Keratinocyte (primary cell): ENCODE measurements around the gene ZMIZ1. TPM values are rescaled to one million over a fixed set of nuclear protein-coding genes. Genes with fewer than 3 reads are reported as not detected.

ENCODE experiments used
- DNase-seq: peaks from one replicate; pipeline ENCODE4 v3.0.0-alpha.2; 2011; ENCODE audit warnings: low read depth, missing footprints, low spot score
- FAIRE-seq: peaks from 2 replicates; lab custom pipeline; 2011; peaks lifted over from hg19 to GRCh38; lab: Jason Lieb, UNC
- H2AFZ ChIP-seq: 2 replicates; pipeline ENCODE4 v1.6.0; 2012; ENCODE audit warnings: low read length, control low read depth, inconsistent platforms; ENCODE audit not compliant: control insufficient read depth
- H3K27ac ChIP-seq: 2 replicates; pipeline ENCODE4 v1.5.1; 2011; ENCODE audit warnings: low read length; ENCODE audit not compliant: control insufficient read depth, insufficient read depth
- H3K27me3 ChIP-seq: 3 replicates; pipeline ENCODE4 v1.6.0; 2011; ENCODE audit warnings: low read length; ENCODE audit not compliant: control insufficient read depth, insufficient read depth; ENCODE audit errors: extremely low read depth
- H3K36me3 ChIP-seq, 2 experiments: 2 replicates in 1 of 2; 3 replicates in 1 of 2; pipeline ENCODE4 v1.5.1; 2011; ENCODE audit warnings: low read length in 2 of 2, mild to moderate bottlenecking in 1 of 2; ENCODE audit not compliant: control insufficient read depth in 2 of 2, insufficient read depth in 2 of 2; ENCODE audit errors: extremely low read depth in 1 of 2
- H3K4me1 ChIP-seq: 3 replicates; pipeline ENCODE4 v1.5.1; 2011; ENCODE audit warnings: low read length; ENCODE audit not compliant: control insufficient read depth, insufficient read depth; ENCODE audit errors: extremely low read depth
- H3K4me2 ChIP-seq: 3 replicates; pipeline ENCODE4 v1.6.0; 2011; ENCODE audit warnings: low read depth, low read length; ENCODE audit not compliant: control insufficient read depth, insufficient read depth; ENCODE audit errors: extremely low read depth
- H3K4me3 ChIP-seq, 3 experiments: fragments of 200-600 bp in 1 of 3; sonication (generic) in 1 of 3; 2 replicates in 2 of 3; 3 replicates in 1 of 3; pipeline ENCODE4 v1.5.1; 2011 to 2016; ENCODE audit warnings: low read length in 3 of 3, mild to moderate bottlenecking in 3 of 3, control low read depth in 2 of 3, inconsistent platforms in 1 of 3, low read depth in 1 of 3, mixed read lengths in 1 of 3, mixed run types in 1 of 3, moderate library complexity in 1 of 3; ENCODE audit not compliant: control insufficient read depth in 2 of 3, insufficient read depth in 2 of 3; ENCODE audit errors: extremely low read depth in 1 of 3
- H3K79me2 ChIP-seq: 2 replicates; pipeline ENCODE4 v1.6.0; 2012; ENCODE audit warnings: low read length; ENCODE audit not compliant: control insufficient read depth, insufficient read depth
- H3K9ac ChIP-seq: 3 replicates; pipeline ENCODE4 v1.6.0; 2011; ENCODE audit warnings: low read length; ENCODE audit not compliant: control insufficient read depth, insufficient read depth; ENCODE audit errors: extremely low read depth
- H3K9me1 ChIP-seq: 3 replicates; pipeline ENCODE4 v1.6.0; 2011; ENCODE audit warnings: low read length; ENCODE audit not compliant: control insufficient read depth, insufficient read depth; ENCODE audit errors: extremely low read depth
- H3K9me3 ChIP-seq: 2 replicates; pipeline ENCODE4 v1.5.1; 2012; ENCODE audit warnings: low read depth, low read length; ENCODE audit not compliant: control insufficient read depth
- H4K20me1 ChIP-seq: 3 replicates; pipeline ENCODE4 v1.6.0; 2011; ENCODE audit warnings: low read length; ENCODE audit not compliant: control insufficient read depth, insufficient read depth; ENCODE audit errors: extremely low read depth
- EZH2 ChIP-seq: IDR thresholded peaks from one replicate; pipeline ENCODE4 v1.6.1; 2012; ENCODE audit warnings: inconsistent platforms, mild to moderate bottlenecking, low read length, moderate library complexity
- dilution Hi-C: fragments of 300-500 bp; cut with MboI; formaldehyde crosslinking; loops from one replicate; pipeline ENCODE4 v1.7.0; 2020; ENCODE audit warnings: low sequenced_read_pairs; ENCODE audit not compliant: extremely low pct_ligation_motif_present
- polyA plus RNA-seq, 5 experiments: library from polyadenylated mRNA; depleted of rRNA in 3 of 5; stranded (reverse) in 3 of 5; stranded (forward) in 1 of 5; unstranded in 1 of 5; fragments of >200 nt; gene quantifications; 1 replicate in 1 of 5; 2 replicates in 3 of 5; 3 replicates in 1 of 5; pipeline versions ENCODE4 v1.2.1 to v1.2.3, GENCODE V29; 2011 to 2012; ENCODE audit warnings: missing spikeins in 2 of 5, low read depth in 1 of 5, low replicate concordance in 1 of 5
- TF ChIP-seq, protein P1 (sequence below), 3 experiments: IDR thresholded peaks in 1 of 3; conservative IDR thresholded peaks in 1 of 3; optimal IDR thresholded peaks in 1 of 3; 2 replicates in 2 of 3; 3 replicates in 1 of 3; pipeline versions ENCODE3 to v1.5.1; 2011; ENCODE audit warnings: low read length in 3 of 3, mild to moderate bottlenecking in 3 of 3, moderate library complexity in 2 of 3, control low read depth in 1 of 3, inconsistent platforms in 1 of 3; ENCODE audit not compliant: insufficient read depth in 2 of 3; ENCODE audit errors: extremely low read depth in 1 of 3

The ZMIZ1 gene
- polyA plus RNA-seq, 1 donor (not counting 4 experiments of a cell fraction or from before 2014, with no cell fraction given): 1.8 TPM

DNA sequence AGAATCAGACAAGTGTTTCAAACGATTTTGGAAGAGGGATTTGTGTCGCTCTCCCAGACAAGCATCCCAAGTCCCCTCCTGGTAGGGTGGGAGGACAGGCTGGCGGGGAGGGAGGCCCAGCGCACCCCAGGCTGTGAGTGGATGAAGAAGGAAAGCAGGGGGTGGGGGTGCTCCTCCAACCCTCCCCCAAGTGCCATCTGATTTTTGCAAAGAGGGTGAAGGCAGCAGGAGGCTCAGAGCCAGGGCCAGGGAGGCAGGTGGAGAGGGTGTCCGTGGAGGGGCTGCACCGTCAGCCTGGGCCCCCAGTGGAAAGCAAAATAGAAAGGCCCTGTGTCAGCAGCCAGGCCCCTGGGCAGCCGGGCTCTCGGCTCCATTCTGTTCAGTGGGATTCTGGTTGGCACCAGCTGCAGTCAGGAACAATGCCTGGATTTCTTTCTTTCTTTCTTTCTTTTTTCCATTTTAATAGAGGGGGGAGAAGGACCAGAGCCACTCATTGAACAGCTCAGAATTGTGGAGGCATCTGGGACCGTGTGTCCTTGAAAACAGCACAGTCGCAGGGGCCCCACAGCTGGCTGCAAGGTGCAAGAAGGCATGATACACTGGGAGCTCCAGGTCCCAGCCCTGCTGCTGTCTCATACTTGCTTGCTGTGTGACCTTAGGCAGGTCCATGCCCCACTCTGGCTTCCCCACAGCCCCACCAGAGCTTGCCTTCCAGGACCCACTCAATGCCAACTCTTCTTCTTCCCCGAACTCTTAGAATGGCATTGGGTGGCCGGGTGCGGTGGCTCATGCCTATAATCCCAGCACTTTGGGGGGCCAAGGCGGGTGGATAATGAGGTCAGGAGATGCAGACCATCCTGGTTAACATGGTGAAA lies 7.1 kb upstream of the ZMIZ1 start:
- H2AFZ ChIP-seq: no peak overlapping the region
- H3K9me1 ChIP-seq: no peaks in the 10 kb centered on the region
- dilution Hi-C loops: no loop called here
- H3K9me3 ChIP-seq: no peaks in the 10 kb centered on the region
- no peaks in the 10 kb centered on the region for H3K4me1 ChIP-seq
- no peak for DNase-seq
- H3K79me2 ChIP-seq: no peaks in the 10 kb centered on the region
- no peak overlapping the region for H3K9ac ChIP-seq
- peaks cover 4% of the 10 kb centered on the region for H3K27me3 ChIP-seq
- H3K36me3 ChIP-seq: no peaks in the 10 kb centered on the region
- no peak overlapping the region for H3K4me3 ChIP-seq
- no peak overlapping the region for H3K27ac ChIP-seq
- H3K4me2 ChIP-seq: no peak overlapping the region
- FAIRE-seq: no peak
- H4K20me1 ChIP-seq: no peaks in the 10 kb centered on the region
- TF ChIP-seq, protein P1, sequence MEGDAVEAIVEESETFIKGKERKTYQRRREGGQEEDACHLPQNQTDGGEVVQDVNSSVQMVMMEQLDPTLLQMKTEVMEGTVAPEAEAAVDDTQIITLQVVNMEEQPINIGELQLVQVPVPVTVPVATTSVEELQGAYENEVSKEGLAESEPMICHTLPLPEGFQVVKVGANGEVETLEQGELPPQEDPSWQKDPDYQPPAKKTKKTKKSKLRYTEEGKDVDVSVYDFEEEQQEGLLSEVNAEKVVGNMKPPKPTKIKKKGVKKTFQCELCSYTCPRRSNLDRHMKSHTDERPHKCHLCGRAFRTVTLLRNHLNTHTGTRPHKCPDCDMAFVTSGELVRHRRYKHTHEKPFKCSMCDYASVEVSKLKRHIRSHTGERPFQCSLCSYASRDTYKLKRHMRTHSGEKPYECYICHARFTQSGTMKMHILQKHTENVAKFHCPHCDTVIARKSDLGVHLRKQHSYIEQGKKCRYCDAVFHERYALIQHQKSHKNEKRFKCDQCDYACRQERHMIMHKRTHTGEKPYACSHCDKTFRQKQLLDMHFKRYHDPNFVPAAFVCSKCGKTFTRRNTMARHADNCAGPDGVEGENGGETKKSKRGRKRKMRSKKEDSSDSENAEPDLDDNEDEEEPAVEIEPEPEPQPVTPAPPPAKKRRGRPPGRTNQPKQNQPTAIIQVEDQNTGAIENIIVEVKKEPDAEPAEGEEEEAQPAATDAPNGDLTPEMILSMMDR (optimal IDR thresholded peaks at IDR 0.05 in 1 of 3, IDR thresholded peaks at IDR 0.05 in 1 of 3, conservative IDR thresholded peaks at IDR 0.05 in 1 of 3; ENCODE audit: extremely low read depth in 1 of 3, insufficient read depth in 2 of 3, low read length in 3 of 3): no peak
- no peak for TF ChIP-seq EZH2

DNA sequence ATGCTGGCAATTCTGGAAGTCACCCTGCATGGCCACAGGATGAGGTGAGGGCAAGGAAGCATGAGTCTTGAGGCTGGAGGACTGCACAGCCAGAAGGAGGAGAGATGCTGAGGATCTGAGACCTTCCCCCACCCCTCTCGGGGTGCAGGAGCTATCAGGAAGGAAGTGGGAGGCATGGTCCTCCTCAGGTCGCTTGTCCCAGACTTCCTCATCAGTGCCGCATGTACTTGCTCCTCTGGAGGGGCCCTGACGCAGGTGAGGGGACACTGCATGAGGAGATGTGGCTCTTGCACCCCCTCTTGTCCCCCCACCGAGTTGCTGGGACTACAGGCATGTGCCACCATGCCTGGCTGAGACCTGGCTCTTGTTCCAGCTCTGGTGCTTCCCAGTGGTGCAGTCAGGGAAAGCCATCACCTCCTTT lies 5.7 kb upstream of the ZMIZ1 start:
- H3K9ac ChIP-seq: no peak overlapping the region
- H3K9me1 ChIP-seq: no peaks in the 10 kb centered on the region
- H3K36me3 ChIP-seq: no peaks in the 10 kb centered on the region
- no peak overlapping the region for H3K27ac ChIP-seq
- no peak overlapping the region for H2AFZ ChIP-seq
- no peak overlapping the region for H3K4me3 ChIP-seq
- TF ChIP-seq EZH2: no peak
- TF ChIP-seq, protein P1 (optimal IDR thresholded peaks at IDR 0.05 in 1 of 3, IDR thresholded peaks at IDR 0.05 in 1 of 3, conservative IDR thresholded peaks at IDR 0.05 in 1 of 3; ENCODE audit: extremely low read depth in 1 of 3, insufficient read depth in 2 of 3, low read length in 3 of 3): no peak
- no peaks in the 10 kb centered on the region for H3K79me2 ChIP-seq
- no peaks in the 10 kb centered on the region for H3K9me3 ChIP-seq
- no peak for DNase-seq
- dilution Hi-C loops: no loop called here
- H3K4me2 ChIP-seq: no peak overlapping the region
- H4K20me1 ChIP-seq: no peaks in the 10 kb centered on the region
- no peak for FAIRE-seq
- H3K4me1 ChIP-seq: peaks cover 6% of the 10 kb centered on the region
- H3K27me3 ChIP-seq: peaks cover 4% of the 10 kb centered on the region
